NCI-H2227 (cell line): ENCODE measurements around the gene CACNA2D4.

Experiments used
- DNase-seq: peaks from one replicate; lab custom pipeline; 2025; ENCODE audit not compliant: unreplicated experiment; lab: John Stamatoyannopoulos, UW

The CACNA2D4 gene

GRCh38 chr12:1846421-1847405 is 71.7 kb downstream of the CACNA2D4 start:
- DNase-seq: no peak

- DNase-seq: no peak
Observed at GRCh38 chr12:1845886-1846285, 72.6 kb downstream of the CACNA2D4 start.

- no peak for DNase-seq
Observed at GRCh38 chr12:1845427-1845826, 73.0 kb downstream of the CACNA2D4 start.

- no peak for DNase-seq
Observed at GRCh38 chr12:1844661-1845409, 73.6 kb downstream of the CACNA2D4 start.

GRCh38 chr12:1844223-1844622 is 74.2 kb downstream of the CACNA2D4 start:
- no peak for DNase-seq

- DNase-seq: no peak
Observed at GRCh38 chr12:1843641-1844005, 74.8 kb downstream of the CACNA2D4 start.

GRCh38 chr12:1842905-1843640 is 75.4 kb downstream of the CACNA2D4 start:
- DNase-seq: no peak

- no peak for DNase-seq
Observed at GRCh38 chr12:1842183-1842904, 76.1 kb downstream of the CACNA2D4 start.

- no peak for DNase-seq
Observed at GRCh38 chr12:1841586-1842182, 76.8 kb downstream of the CACNA2D4 start.

- DNase-seq: no peak
Observed at GRCh38 chr12:1840981-1841425, 77.4 kb downstream of the CACNA2D4 start.

GRCh38 chr12:1839956-1840951 is 78.2 kb downstream of the CACNA2D4 start:
- no peak for DNase-seq

- no peak for DNase-seq
Observed at GRCh38 chr12:1839464-1839863, 79.0 kb downstream of the CACNA2D4 start.

GRCh38 chr12:1838994-1839365 is 79.5 kb downstream of the CACNA2D4 start:
- DNase-seq: no peak

- DNase-seq: peak; percentile 16
Observed at GRCh38 chr12:1838205-1838993, 80.1 kb downstream of the CACNA2D4 start.

GRCh38 chr12:1837541-1838204 is 80.8 kb downstream of the CACNA2D4 start:
- no peak for DNase-seq

GRCh38 chr12:1836854-1837421 is 81.5 kb downstream of the CACNA2D4 start:
- no peak for DNase-seq

GRCh38 chr12:1836241-1836803 is 82.1 kb downstream of the CACNA2D4 start:
- DNase-seq: no peak
